Stimulated activated naive B cell treated with anti-CD40 and anti-IgM and Interleukin-4, amounts not matched to agents 10 μg/mL and 1 μg/mL and 100 μg/mL, for 72 hours (primary cell): Measurements from ENCODE around the gene ENG.
"Not testable (repeated sequence)": the region's sequence is repeated elsewhere in the genome, so short reads cannot be mapped to it uniquely, and the experiment has no call there.

Experiments used
- ATAC-seq, 2 donors: fragments of 150-1000 bp; cut with Tn5 transposase; replicated peaks; 2 replicates each; pipeline ENCODE4 v1.10.0; 2021; ENCODE audit warnings: moderate library complexity in 1 of 2
- DNase-seq: peaks from one replicate; pipeline ENCODE4 v3.0.0; 2021
- H3K27ac Mint-ChIP-seq: one replicate; pipeline ENCODE4 v1.8.0; 2022; ENCODE audit warnings: mild to moderate bottlenecking, mixed read lengths
- H3K27me3 Mint-ChIP-seq, 2 donors: one replicate each; pipeline ENCODE4 v1.8.0; 2022; ENCODE audit warnings: mixed read lengths in 2 of 2
- H3K36me3 Mint-ChIP-seq, 2 donors: one replicate each; pipeline ENCODE4 v1.8.0; 2022; ENCODE audit warnings: mixed read lengths in 2 of 2, mild to moderate bottlenecking in 1 of 2
- H3K4me1 Mint-ChIP-seq, 2 donors: one replicate each; pipeline ENCODE4 v1.8.0; 2022; ENCODE audit warnings: mixed read lengths in 2 of 2, mild to moderate bottlenecking in 1 of 2
- H3K4me3 Mint-ChIP-seq, 2 donors: one replicate each; pipeline ENCODE4 v1.8.0; 2022; ENCODE audit warnings: mild to moderate bottlenecking in 2 of 2, mixed read lengths in 2 of 2, moderate library complexity in 1 of 2
- H3K9me3 Mint-ChIP-seq, 2 donors: one replicate each; pipeline ENCODE4 v1.8.0; 2022; ENCODE audit warnings: mixed read lengths in 2 of 2, mild to moderate bottlenecking in 1 of 2

ENG gene

GRCh38 chr9:127785023-127785932 is 69.2 kb downstream of the ENG start:
- H3K9me3 Mint-ChIP-seq, result no peaks in the 10 kb centered on the region
- H3K27me3 Mint-ChIP-seq, result no peaks in the 10 kb centered on the region
- peaks cover 34 to 36% of the 10 kb centered on the region in 2 donors for H3K36me3 Mint-ChIP-seq
- H3K4me1 Mint-ChIP-seq, result peaks cover 40 to 67% of the 10 kb centered on the region in 2 donors
- H3K27ac Mint-ChIP-seq, result peak overlapping the region; percentile 98
- ATAC-seq (peak; percentile 46 to 54), DNase-seq (peak; percentile 82)
- peak overlapping the region; percentile 95 to 98 for H3K4me3 Mint-ChIP-seq

GRCh38 chr9:127783111-127784008 is 71.1 kb downstream of the ENG start:
- ATAC-seq (peak in 1 of 2 donors; percentile 1), DNase-seq (peak; percentile 57)
- peak overlapping the region; percentile 83 for H3K4me3 Mint-ChIP-seq
- no peaks in the 10 kb centered on the region for H3K9me3 Mint-ChIP-seq
- no peaks in the 10 kb centered on the region for H3K27me3 Mint-ChIP-seq
- peaks cover 40 to 71% of the 10 kb centered on the region in 2 donors for H3K4me1 Mint-ChIP-seq
- peaks cover 17 to 23% of the 10 kb centered on the region in 2 donors for H3K36me3 Mint-ChIP-seq
- peak overlapping the region; percentile 98 for H3K27ac Mint-ChIP-seq

GRCh38 chr9:127781806-127782205 is 72.7 kb downstream of the ENG start:
- Mint-ChIP-seq H3K4me3 (no peak overlapping the region), H3K4me1 (peaks cover 34 to 66% of the 10 kb centered on the region in 2 donors), H3K27me3 (no peaks in the 10 kb centered on the region), H3K36me3 (peaks cover 16% of the 10 kb centered on the region in 2 donors), H3K27ac (peak overlapping the region; percentile 75), H3K9me3 (no peaks in the 10 kb centered on the region)
- DNase-seq (no peak), ATAC-seq (no peak)

- ATAC-seq, H3K27me3 Mint-ChIP-seq, H3K4me3 Mint-ChIP-seq, DNase-seq, H3K9me3 Mint-ChIP-seq: not testable (repeated sequence)
- Mint-ChIP-seq H3K36me3 (peaks cover 14 to 17% of the 10 kb centered on the region in 2 donors), H3K4me1 (peaks cover 39 to 69% of the 10 kb centered on the region in 2 donors), H3K27ac (peak overlapping the region; percentile 92)
These were observed 73.5 kb downstream of the ENG start for GRCh38 chr9:127780909-127781308.

- DNase-seq, result no peak
- Mint-ChIP-seq H3K36me3 (peaks cover 14 to 17% of the 10 kb centered on the region in 2 donors), H3K27ac (peak overlapping the region; percentile 92), H3K27me3 (no peaks in the 10 kb centered on the region), H3K9me3 (no peaks in the 10 kb centered on the region), H3K4me1 (peaks cover 39 to 69% of the 10 kb centered on the region in 2 donors), H3K4me3 (no peak overlapping the region)
- ATAC-seq, result no peak
These were observed 74.2 kb downstream of the ENG start for GRCh38 chr9:127780126-127780885.

GRCh38 chr9:127779136-127779981 is 75.1 kb downstream of the ENG start:
- ATAC-seq, result peak; percentile 81 to 82
- peaks cover 15 to 18% of the 10 kb centered on the region in 2 donors for H3K36me3 Mint-ChIP-seq
- no peaks in the 10 kb centered on the region for H3K27me3 Mint-ChIP-seq
- peaks cover 35 to 63% of the 10 kb centered on the region in 2 donors for H3K4me1 Mint-ChIP-seq
- H3K27ac Mint-ChIP-seq, result peak overlapping the region; percentile 92
- DNase-seq, result peak; percentile 90
- peak overlapping the region; percentile 96 to 100 for H3K4me3 Mint-ChIP-seq
- H3K9me3 Mint-ChIP-seq, result no peaks in the 10 kb centered on the region

- peak; percentile 59 for DNase-seq
- no peaks in the 10 kb centered on the region for H3K27me3 Mint-ChIP-seq
- H3K27ac Mint-ChIP-seq, result peak within 1 kb of the TSS; percentile 94
- no peaks in the 10 kb centered on the region for H3K9me3 Mint-ChIP-seq
- peak within 1 kb of the TSS; percentile 96 to 100 for H3K4me3 Mint-ChIP-seq
- H3K36me3 Mint-ChIP-seq, result peaks cover 19 to 26% of the 10 kb centered on the region in 2 donors
- H3K4me1 Mint-ChIP-seq, result peaks cover 34 to 61% of the 10 kb centered on the region in 2 donors
- peak; percentile 52 to 54 for ATAC-seq
These were observed 76.0 kb downstream of the ENG start, which contains the start of gene SH2D3C for GRCh38 chr9:127778280-127779135. SH2D3C (minus strand) TSS chr9:127778666; CDS start chr9:127778627, 39 bp downstream.

GRCh38 chr9:127777368-127777980 is 77.0 kb downstream of the ENG start:
- Mint-ChIP-seq H3K4me1 (peaks cover 28 to 58% of the 10 kb centered on the region in 2 donors), H3K27ac (peak overlapping the region; percentile 94), H3K27me3 (no peaks in the 10 kb centered on the region), H3K4me3 (peak overlapping the region; percentile 96 to 100), H3K36me3 (peaks cover 19 to 26% of the 10 kb centered on the region in 2 donors), H3K9me3 (no peaks in the 10 kb centered on the region)
- DNase-seq (no peak), ATAC-seq (no peak)

- Mint-ChIP-seq H3K4me1 (peaks cover 28 to 58% of the 10 kb centered on the region in 2 donors), H3K27ac (peak overlapping the region; percentile 94), H3K4me3 (peak overlapping the region; percentile 96 to 100), H3K27me3 (no peaks in the 10 kb centered on the region), H3K9me3 (no peaks in the 10 kb centered on the region), H3K36me3 (peaks cover 19 to 26% of the 10 kb centered on the region in 2 donors)
- ATAC-seq (no peak), DNase-seq (no peak)
These were observed 77.6 kb downstream of the ENG start for GRCh38 chr9:127776924-127777289.

GRCh38 chr9:127776195-127776923 is 78.1 kb downstream of the ENG start:
- Mint-ChIP-seq H3K36me3 (peaks cover 21 to 30% of the 10 kb centered on the region in 2 donors), H3K4me1 (peaks cover 25 to 64% of the 10 kb centered on the region in 2 donors)
- peak; percentile 75 for DNase-seq

GRCh38 chr9:127773981-127774380 is 80.5 kb downstream of the ENG start:
- H3K36me3 Mint-ChIP-seq, result peaks cover 35 to 43% of the 10 kb centered on the region in 2 donors
- H3K9me3 Mint-ChIP-seq, result no peaks in the 10 kb centered on the region
- H3K27ac Mint-ChIP-seq, result peak overlapping the region; percentile 43
- DNase-seq (no peak), ATAC-seq (no peak)
- H3K27me3 Mint-ChIP-seq, result no peaks in the 10 kb centered on the region
- peaks cover 36 to 69% of the 10 kb centered on the region in 2 donors for H3K4me1 Mint-ChIP-seq
- no peak overlapping the region for H3K4me3 Mint-ChIP-seq

More at GRCh38 chr9:127776195-127776923, 78.1 kb downstream of the ENG start:
- Mint-ChIP-seq H3K9me3 (no peaks in the 10 kb centered on the region), H3K27me3 (no peaks in the 10 kb centered on the region), H3K4me3 (peak overlapping the region; percentile 96 to 100), H3K27ac (peak overlapping the region; percentile 94)
- peak; percentile 42 to 50 for ATAC-seq
